ENCODE measurements around the gene TBC1D24. TPM values are rescaled to one million over a fixed set of nuclear protein-coding genes. Genes with fewer than 3 reads are reported as not detected.

Gene TBC1D24
- total RNA-seq, 1 donor: 19.4 TPM

DNA sequence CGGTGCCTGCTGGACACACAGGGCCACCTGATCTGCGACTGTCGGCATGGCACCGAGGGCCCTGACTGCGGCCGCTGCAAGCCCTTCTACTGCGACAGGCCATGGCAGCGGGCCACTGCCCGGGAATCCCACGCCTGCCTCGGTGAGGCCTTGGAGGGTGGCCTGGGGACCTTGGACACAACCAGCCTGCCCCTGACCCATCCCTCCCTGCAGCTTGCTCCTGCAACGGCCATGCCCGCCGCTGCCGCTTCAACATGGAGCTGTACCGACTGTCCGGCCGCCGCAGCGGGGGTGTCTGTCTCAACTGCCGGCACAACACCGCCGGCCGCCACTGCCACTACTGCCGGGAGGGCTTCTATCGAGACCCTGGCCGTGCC, 2.5 kb upstream of the TBC1D24 start:
- no peak overlapping the region for H3K4me3 ChIP-seq (ENCODE audit: low read depth, low read length)
- TF ChIP-seq, protein P1, sequence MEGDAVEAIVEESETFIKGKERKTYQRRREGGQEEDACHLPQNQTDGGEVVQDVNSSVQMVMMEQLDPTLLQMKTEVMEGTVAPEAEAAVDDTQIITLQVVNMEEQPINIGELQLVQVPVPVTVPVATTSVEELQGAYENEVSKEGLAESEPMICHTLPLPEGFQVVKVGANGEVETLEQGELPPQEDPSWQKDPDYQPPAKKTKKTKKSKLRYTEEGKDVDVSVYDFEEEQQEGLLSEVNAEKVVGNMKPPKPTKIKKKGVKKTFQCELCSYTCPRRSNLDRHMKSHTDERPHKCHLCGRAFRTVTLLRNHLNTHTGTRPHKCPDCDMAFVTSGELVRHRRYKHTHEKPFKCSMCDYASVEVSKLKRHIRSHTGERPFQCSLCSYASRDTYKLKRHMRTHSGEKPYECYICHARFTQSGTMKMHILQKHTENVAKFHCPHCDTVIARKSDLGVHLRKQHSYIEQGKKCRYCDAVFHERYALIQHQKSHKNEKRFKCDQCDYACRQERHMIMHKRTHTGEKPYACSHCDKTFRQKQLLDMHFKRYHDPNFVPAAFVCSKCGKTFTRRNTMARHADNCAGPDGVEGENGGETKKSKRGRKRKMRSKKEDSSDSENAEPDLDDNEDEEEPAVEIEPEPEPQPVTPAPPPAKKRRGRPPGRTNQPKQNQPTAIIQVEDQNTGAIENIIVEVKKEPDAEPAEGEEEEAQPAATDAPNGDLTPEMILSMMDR (IDR thresholded peaks at IDR 0.05; ENCODE audit: insufficient read depth, low read depth, low read length): no peak
- DNase-seq (ENCODE audit: low read depth): no peak

DNA sequence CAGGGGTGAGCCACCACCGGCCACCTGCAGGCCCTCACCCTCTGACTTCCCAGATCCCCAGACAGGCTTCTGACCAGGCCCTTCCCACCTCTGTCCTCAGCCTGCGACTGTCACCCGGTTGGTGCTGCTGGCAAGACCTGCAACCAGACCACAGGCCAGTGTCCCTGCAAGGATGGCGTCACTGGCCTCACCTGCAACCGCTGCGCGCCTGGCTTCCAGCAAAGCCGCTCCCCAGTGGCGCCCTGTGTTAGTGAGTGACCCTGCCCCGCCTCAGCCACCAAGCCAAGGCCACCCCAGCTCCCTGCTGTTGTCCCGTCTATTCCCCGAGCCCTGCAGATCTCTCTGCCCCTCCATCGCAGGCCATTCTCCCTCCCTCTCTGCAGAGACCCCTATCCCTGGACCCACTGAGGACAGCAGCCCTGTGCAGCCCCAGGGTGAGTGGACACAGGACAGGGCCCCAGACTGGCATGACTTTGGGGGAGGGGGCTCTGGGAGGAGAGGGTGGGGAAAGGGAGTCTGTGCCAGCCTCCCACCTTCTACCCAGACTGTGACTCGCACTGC, 2.0 kb upstream of the TBC1D24 start:
- H3K4me3 ChIP-seq (ENCODE audit: low read depth, low read length): no peak overlapping the region
- DNase-seq (ENCODE audit: low read depth): no peak
- TF ChIP-seq, protein P1 (IDR thresholded peaks at IDR 0.05; ENCODE audit: insufficient read depth, low read depth, low read length): no peak

DNA sequence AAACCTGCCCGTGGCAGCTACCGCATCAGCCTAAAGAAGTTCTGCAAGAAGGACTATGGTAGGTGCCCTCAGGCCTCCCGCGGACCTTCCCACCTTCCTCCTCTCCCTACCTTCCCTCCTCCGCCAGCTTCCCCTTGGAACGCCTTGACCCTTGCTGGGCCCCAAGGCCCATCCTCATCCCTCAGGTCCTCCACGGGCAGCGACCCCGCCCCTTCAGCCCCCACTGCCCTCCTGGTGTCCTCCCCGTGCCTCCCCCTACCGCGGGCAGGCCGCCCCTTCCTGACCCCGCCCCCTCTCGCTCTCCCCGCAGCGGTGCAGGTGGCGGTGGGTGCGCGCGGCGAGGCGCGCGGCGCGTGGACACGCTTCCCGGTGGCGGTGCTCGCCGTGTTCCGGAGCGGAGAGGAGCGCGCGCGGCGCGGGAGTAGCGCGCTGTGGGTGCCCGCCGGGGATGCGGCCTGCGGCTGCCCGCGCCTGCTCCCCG, 1.4 kb upstream of the TBC1D24 start:
- TF ChIP-seq, protein P1 (IDR thresholded peaks at IDR 0.05; ENCODE audit: insufficient read depth, low read depth, low read length): no peak
- DNase-seq (ENCODE audit: low read depth): no peak
- H3K4me3 ChIP-seq (ENCODE audit: low read depth, low read length): peak overlapping the region; percentile 35

DNA sequence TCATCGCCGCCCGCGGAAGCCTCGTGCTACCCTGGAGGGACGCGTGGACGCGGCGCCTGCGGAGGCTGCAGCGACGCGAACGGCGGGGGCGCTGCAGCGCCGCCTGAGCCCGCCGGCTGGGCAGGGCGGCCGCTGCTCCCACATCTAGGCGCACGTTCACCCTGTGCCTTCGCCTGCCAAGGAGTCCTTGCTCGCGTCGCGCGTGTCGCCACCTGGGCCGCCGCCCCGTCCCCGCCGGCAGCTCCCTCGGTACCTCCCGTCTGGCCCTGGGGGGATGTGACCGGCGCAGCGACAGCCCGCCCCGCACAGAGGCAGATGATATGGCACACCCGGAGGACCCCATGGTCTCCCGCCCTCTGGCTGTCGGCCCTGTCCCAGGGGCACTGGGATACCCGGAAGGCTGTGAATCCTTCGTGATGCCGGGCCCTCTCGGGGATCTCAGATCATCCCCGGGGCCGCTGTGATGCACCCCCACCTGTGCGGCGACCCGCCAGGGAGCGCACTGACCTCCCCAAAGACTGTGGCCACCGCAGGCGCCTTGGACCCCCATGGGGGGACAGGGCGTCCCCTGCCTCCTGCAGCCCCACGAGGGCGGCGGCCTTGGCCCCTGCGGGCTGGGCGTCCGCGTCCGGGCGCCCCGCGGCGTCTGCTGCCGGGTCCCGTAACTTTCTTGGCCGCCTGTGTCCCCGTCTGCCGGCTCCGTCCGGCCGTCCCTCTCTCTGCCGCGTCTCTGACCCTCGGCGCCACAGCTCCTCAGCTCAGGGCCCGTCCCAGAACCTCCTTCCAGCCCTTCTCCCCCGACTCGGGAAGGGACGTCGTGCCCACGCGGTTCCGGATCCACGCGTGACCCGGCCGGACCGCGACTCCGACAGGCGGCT, 689 bp upstream of the TBC1D24 start:
- DNase-seq (ENCODE audit: low read depth): peak; percentile 44
- peak overlapping the region; percentile 71 for H3K4me3 ChIP-seq (ENCODE audit: low read depth, low read length)
- TF ChIP-seq, protein P1 (IDR thresholded peaks at IDR 0.05; ENCODE audit: insufficient read depth, low read depth, low read length): peak; percentile 16

DNA sequence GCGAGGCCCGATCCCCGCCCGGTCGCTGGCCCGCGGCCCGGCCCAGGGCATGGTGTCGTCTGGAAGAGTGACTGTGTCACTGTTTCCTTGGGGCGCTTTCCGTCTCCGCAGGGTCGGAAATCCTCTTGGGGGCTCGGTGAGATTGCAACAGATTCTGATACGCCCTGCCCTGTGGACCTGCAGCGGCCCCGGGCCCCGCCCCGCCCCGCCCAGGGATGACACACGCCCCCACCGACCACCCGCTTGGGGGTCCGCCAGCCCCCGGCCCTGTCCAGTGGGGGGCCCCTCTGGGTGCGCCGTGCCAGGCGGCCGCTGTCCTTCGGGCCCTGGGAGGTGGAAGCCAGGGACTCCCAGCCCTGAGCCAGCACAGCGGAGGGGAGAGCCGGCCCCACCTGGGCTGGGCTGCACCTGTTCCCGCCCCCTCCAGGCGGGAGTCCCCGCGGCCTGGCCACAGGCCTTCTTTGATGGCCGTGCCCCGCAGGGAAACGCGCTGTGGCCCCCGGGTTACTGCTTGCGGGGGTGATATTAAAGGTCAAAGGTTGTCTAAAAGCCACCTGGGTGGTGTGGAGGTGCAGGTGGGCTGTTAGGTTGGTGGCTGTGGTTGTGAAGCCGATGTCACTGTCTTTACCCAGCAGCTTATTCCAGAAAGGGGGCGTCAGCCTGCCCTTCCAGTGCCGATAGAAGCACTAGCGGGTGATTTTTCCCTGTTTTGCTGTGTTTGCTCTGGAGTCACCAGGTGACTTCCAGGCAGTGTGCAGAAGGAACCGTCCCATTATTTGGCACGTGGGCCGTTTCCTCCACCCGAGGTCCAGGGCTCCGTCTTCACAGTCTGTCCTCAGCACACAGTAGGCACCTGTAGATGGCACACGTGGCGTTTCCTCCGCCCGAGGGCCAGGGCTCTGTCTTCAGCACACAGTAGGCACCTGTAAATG, 752 bp downstream of the TBC1D24 start:
- peak overlapping the region; percentile 59 for H3K4me3 ChIP-seq (ENCODE audit: low read depth, low read length)
- TF ChIP-seq, protein P1 (IDR thresholded peaks at IDR 0.05; ENCODE audit: insufficient read depth, low read depth, low read length): no peak
- DNase-seq (ENCODE audit: low read depth): no peak

DNA sequence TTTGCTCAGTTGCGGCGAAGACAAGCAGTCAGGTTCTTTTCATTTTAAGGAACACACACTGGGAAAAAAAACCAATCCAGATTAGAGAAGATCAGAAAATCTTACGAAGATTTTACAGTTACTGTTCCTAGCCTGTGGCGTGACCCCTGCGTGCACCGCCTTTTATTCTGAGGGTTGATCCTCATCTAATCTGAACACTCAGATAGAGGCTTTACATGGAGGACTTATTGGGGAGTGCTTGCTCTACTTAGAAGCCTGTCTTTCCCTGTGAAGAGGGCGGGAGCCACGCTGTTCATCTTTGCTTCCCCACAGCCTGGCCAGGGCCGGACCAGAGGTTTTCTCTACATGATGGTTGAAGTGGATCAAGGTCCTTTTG, 1.4 kb downstream of the TBC1D24 start:
- DNase-seq (ENCODE audit: low read depth): no peak
- H3K4me3 ChIP-seq (ENCODE audit: low read depth, low read length): no peak overlapping the region
- TF ChIP-seq, protein P1 (IDR thresholded peaks at IDR 0.05; ENCODE audit: insufficient read depth, low read depth, low read length): no peak

Measured in fibroblast of villous mesenchyme (primary cell).